ENCODE measurements around the gene C8A. TPM values are rescaled to one million over a fixed set of nuclear protein-coding genes. Genes with fewer than 3 reads are reported as not detected.

Gene C8A
- not detected for total RNA-seq

GRCh38 chr1:56854521-56855099 is at the start of gene C8A:
TSS of gene C8A (plus strand) at chr1:56854797. CDS start at chr1:56854902, 105 bp downstream.
- Histone ChIP-seq H3K27me3 (no peaks in the 10 kb centered on the region), H3K4me3 (no peak within 1 kb of the TSS), H3K36me3 (no peaks in the 10 kb centered on the region), H3K9me3 (no peaks in the 10 kb centered on the region), H3K27ac (replicated peaks in 1 of 4) (no peak within 1 kb of the TSS), H3K4me1 (no peaks in the 10 kb centered on the region)
- 75% methylated on average over 3 of the region's 3 CpGs for WGBS
- DNase-seq (ENCODE audit: extremely low spot score) = peak; percentile 79
- intact Hi-C loops (cut with DNase I) = no loop called here
- no peak for TF ChIP-seq EP300 (IDR thresholded peaks at IDR 0.05)
- TF ChIP-seq POLR2AphosphoS5 (IDR thresholded peaks at IDR 0.05) = no peak
- no peak for TF ChIP-seq POLR2A (IDR thresholded peaks at IDR 0.05; ENCODE audit: low read depth)
- TF ChIP-seq CTCF (IDR thresholded peaks at IDR 0.05) = no peak

GRCh38 chr1:56806804-56807203 is 47.8 kb upstream of the C8A start:
- Histone ChIP-seq H3K27ac (replicated peaks in 1 of 4) (no peak overlapping the region), H3K4me1 (no peaks in the 10 kb centered on the region), H3K9me3 (no peaks in the 10 kb centered on the region), H3K4me3 (no peak overlapping the region), H3K27me3 (no peaks in the 10 kb centered on the region), H3K36me3 (no peaks in the 10 kb centered on the region)
- no peak for DNase-seq (ENCODE audit: extremely low spot score)
- TF ChIP-seq POLR2A (IDR thresholded peaks at IDR 0.05; ENCODE audit: low read depth) (no peak), CTCF (IDR thresholded peaks at IDR 0.05) (no peak), POLR2AphosphoS5 (IDR thresholded peaks at IDR 0.05) (no peak), EP300 (IDR thresholded peaks at IDR 0.05) (no peak)
- WGBS = 59% methylated on average over 3 of the region's 3 CpGs
- intact Hi-C loops (cut with DNase I) = no loop called here

GRCh38 chr1:56808410-56808809 is 46.2 kb upstream of the C8A start:
- no peak for DNase-seq (ENCODE audit: extremely low spot score)
- Histone ChIP-seq H3K9me3 (no peaks in the 10 kb centered on the region), H3K4me3 (no peak overlapping the region), H3K4me1 (no peaks in the 10 kb centered on the region), H3K27me3 (peaks cover 0 to 3% (median 0%) of the 10 kb centered on the region in 4 donors), H3K36me3 (no peaks in the 10 kb centered on the region), H3K27ac (replicated peaks in 1 of 4) (no peak overlapping the region)
- WGBS = 94% methylated on average over 1 of the region's 1 CpG
- TF ChIP-seq POLR2A (IDR thresholded peaks at IDR 0.05; ENCODE audit: low read depth) (no peak), CTCF (IDR thresholded peaks at IDR 0.05) (no peak), POLR2AphosphoS5 (IDR thresholded peaks at IDR 0.05) (no peak), EP300 (IDR thresholded peaks at IDR 0.05) (no peak)
- intact Hi-C loops (cut with DNase I) = no loop called here

GRCh38 chr1:56811331-56811730 is 43.3 kb upstream of the C8A start:
- Histone ChIP-seq H3K36me3 (no peaks in the 10 kb centered on the region), H3K4me3 (no peak overlapping the region), H3K4me1 (no peaks in the 10 kb centered on the region), H3K27ac (replicated peaks in 1 of 4) (no peak overlapping the region), H3K9me3 (no peaks in the 10 kb centered on the region), H3K27me3 (peaks cover 0 to 3% (median 0%) of the 10 kb centered on the region in 4 donors)
- intact Hi-C loops (cut with DNase I) = loop anchor here (5.0 kb wide), 1 partner anchor 1529 kb away; no protein-coding TSS in a partner anchor
- DNase-seq (ENCODE audit: extremely low spot score) = no peak
- TF ChIP-seq POLR2AphosphoS5 (IDR thresholded peaks at IDR 0.05) = no peak
- no peak for TF ChIP-seq EP300 (IDR thresholded peaks at IDR 0.05)
- no peak for TF ChIP-seq CTCF (IDR thresholded peaks at IDR 0.05)
- no peak for TF ChIP-seq POLR2A (IDR thresholded peaks at IDR 0.05; ENCODE audit: low read depth)
- WGBS = 81% methylated on average over 2 of the region's 2 CpGs

GRCh38 chr1:56814205-56814604 is 40.4 kb upstream of the C8A start:
- 91% methylated on average over 2 of the region's 2 CpGs for whole genome bisulfite sequencing
- peaks cover 0 to 3% (median 0%) of the 10 kb centered on the region in 4 donors for H3K27me3 ChIP-seq
- no peak overlapping the region for H3K4me3 ChIP-seq
- TF ChIP-seq EP300 (IDR thresholded peaks at IDR 0.05) = no peak
- TF ChIP-seq POLR2AphosphoS5 (IDR thresholded peaks at IDR 0.05) = no peak
- no peak for TF ChIP-seq CTCF (IDR thresholded peaks at IDR 0.05)
- no peak for TF ChIP-seq POLR2A (IDR thresholded peaks at IDR 0.05; ENCODE audit: low read depth)
- H3K9me3 ChIP-seq = no peaks in the 10 kb centered on the region
- no peaks in the 10 kb centered on the region for H3K4me1 ChIP-seq
- no peak for DNase-seq (ENCODE audit: extremely low spot score)
- no peak overlapping the region for H3K27ac ChIP-seq (replicated peaks in 1 of 4)
- intact Hi-C loops (cut with DNase I) = loop anchor here (5.0 kb wide), 1 partner anchor 1532 kb away; no protein-coding TSS in a partner anchor
- no peaks in the 10 kb centered on the region for H3K36me3 ChIP-seq

Data from esophagus muscularis mucosa (tissue), 4 donors.